PC-3 (cell line): ENCODE results near the gene HEXD. TPM values are rescaled to one million over a fixed set of nuclear protein-coding genes. Genes with fewer than 3 reads are reported as not detected.

Experiments
- ATAC-seq: fragments of 200-7000 bp; cut with Tn5 transposase; 2 replicates; pipeline ENCODE4 v1.9.1; 2020; ENCODE audit warnings: mild to moderate bottlenecking, moderate library complexity
- BruUV-seq: library from RNA; stranded (reverse); fragments of 400-500 nt; replicated peaks from 2 replicates; lab custom pipeline; 2021; lab: Mats Ljungman, UMichigan
- CTCF ChIA-PET: fragments of 300-600 bp; sonication (Branson Sonifier 250); formaldehyde crosslinking; loops from one replicate; lab custom pipeline; 2022; ENCODE audit warnings: antibody characterized with exemption; lab: Charles Lee
- POLR2A ChIA-PET: fragments of 300-600 bp; sonication (Branson Sonifier 250); formaldehyde crosslinking; loops from one replicate; lab custom pipeline; 2022; ENCODE audit warnings: antibody characterized with exemption; ENCODE audit not compliant: unreplicated experiment; lab: Charles Lee
- DNase-seq: peaks from one replicate; pipeline ENCODE4 v3.0.0-alpha.2; 2015
- H2AFZ ChIP-seq: fragments of 300-600 bp; sonication (generic); 2 replicates; pipeline ENCODE4 v1.6.0; 2016; ENCODE audit warnings: antibody characterized with exemption, low read length
- H3F3A ChIP-seq: fragments of 300-600 bp; sonication (generic); one replicate; pipeline ENCODE4 v1.6.0; 2017; ENCODE audit warnings: antibody characterized with exemption, low read length, control low read depth, mild to moderate bottlenecking; ENCODE audit not compliant: unreplicated experiment
- H3K27ac ChIP-seq: fragments of 300-600 bp; sonication (generic); 2 replicates; pipeline ENCODE4 v1.5.1; 2016; ENCODE audit warnings: mild to moderate bottlenecking, low read length
- H3K27me3 ChIP-seq: fragments of 300-600 bp; sonication (generic); 2 replicates; pipeline ENCODE4 v1.6.1; 2016; ENCODE audit warnings: low read length, mixed read lengths
- H3K36me3 ChIP-seq: fragments of 300-600 bp; sonication (generic); 2 replicates; pipeline ENCODE4 v1.6.1; 2016; ENCODE audit warnings: low read depth, mixed run types, low read length, mixed read lengths
- H3K4me1 ChIP-seq: fragments of 300-600 bp; sonication (generic); 2 replicates; pipeline ENCODE4 v1.5.1; 2016; ENCODE audit warnings: low read length; ENCODE audit not compliant: insufficient read depth
- H3K4me2 ChIP-seq: fragments of 300-600 bp; sonication (generic); 2 replicates; pipeline ENCODE4 v1.6.0; 2016; ENCODE audit warnings: low read length
- H3K4me3 ChIP-seq: fragments of 300-600 bp; sonication (generic); 2 replicates; pipeline ENCODE4 v1.5.1; 2016; ENCODE audit warnings: mild to moderate bottlenecking, low read length, mixed read lengths
- H3K79me2 ChIP-seq: fragments of 300-600 bp; sonication (generic); 2 replicates; pipeline ENCODE4 v1.6.1; 2017; ENCODE audit warnings: low read length, mixed read lengths
- H3K9ac ChIP-seq: fragments of 300-600 bp; sonication (generic); 2 replicates; pipeline ENCODE4 v1.6.0; 2016; ENCODE audit warnings: mild to moderate bottlenecking, low read length
- H3K9me2 ChIP-seq: fragments of 300-600 bp; sonication (generic); replicated peaks from 2 replicates; pipeline ENCODE4 v1.6.1; 2016; ENCODE audit warnings: mixed run types, low read length, mixed read lengths
- H3K9me3 ChIP-seq: fragments of 300-600 bp; sonication (generic); 2 replicates; pipeline ENCODE4 v1.6.1; 2016; ENCODE audit warnings: low read length, mixed read lengths
- H4K20me1 ChIP-seq: fragments of 300-600 bp; sonication (generic); 2 replicates; pipeline ENCODE4 v1.6.1; 2016; ENCODE audit warnings: low read length, mixed read lengths
- EZH2 ChIP-seq: fragments of 300-600 bp; sonication (generic); IDR thresholded peaks from one replicate; pipeline ENCODE4 v1.6.1; 2017; ENCODE audit warnings: antibody characterized with exemption, mild to moderate bottlenecking, low read length; ENCODE audit not compliant: unreplicated experiment
- EZH2phosphoT487 ChIP-seq: fragments of 300-600 bp; sonication (generic); IDR thresholded peaks from 2 replicates; pipeline ENCODE4 v1.6.1; 2018; ENCODE audit warnings: mild to moderate bottlenecking, antibody characterized with exemption, low read length, borderline replicate concordance
- intact Hi-C: fragments of 100-400 bp; cut with micrococcal nuclease; formaldehyde crosslinking; loops from 2 replicates; pipeline ENCODE4 v1.9.0; 2023
- total RNA-seq: library from RNA; depleted of rRNA; stranded (reverse); fragments of >200 nt; gene quantifications from 2 replicates; pipeline ENCODE4 v1.2.3, GENCODE V29; 2014
- TF ChIP-seq, protein P1 (sequence below): fragments of 300-600 bp; sonication (generic); conservative IDR thresholded peaks from 2 replicates; pipeline ENCODE4 v1.5.1; 2017; ENCODE audit warnings: antibody characterized with exemption, low read depth, mild to moderate bottlenecking, low read length

The HEXD gene
- total RNA-seq, 1 experiment from 2014 or later: 12.7 TPM

GRCh38 chr17:82424863-82425159 is 6.7 kb downstream of the HEXD start:
- CTCF ChIA-PET: no interaction called here
- Histone ChIP-seq H3K9me2 (no peaks in the 10 kb centered on the region), H2AFZ (no peak overlapping the region), H3K79me2 (no peaks in the 10 kb centered on the region), H3K9me3 (no peaks in the 10 kb centered on the region), H3K27me3 (no peaks in the 10 kb centered on the region), H3K4me1 (no peaks in the 10 kb centered on the region), H3K27ac (no peak overlapping the region), H3K9ac (no peak overlapping the region), H3F3A (no peaks in the 10 kb centered on the region), H3K36me3 (no peaks in the 10 kb centered on the region), H3K4me3 (no peak overlapping the region), H4K20me1 (no peaks in the 10 kb centered on the region), H3K4me2 (no peak overlapping the region)
- no peak for TF ChIP-seq EZH2
- TF ChIP-seq EZH2phosphoT487: no peak
- TF ChIP-seq, protein P1, sequence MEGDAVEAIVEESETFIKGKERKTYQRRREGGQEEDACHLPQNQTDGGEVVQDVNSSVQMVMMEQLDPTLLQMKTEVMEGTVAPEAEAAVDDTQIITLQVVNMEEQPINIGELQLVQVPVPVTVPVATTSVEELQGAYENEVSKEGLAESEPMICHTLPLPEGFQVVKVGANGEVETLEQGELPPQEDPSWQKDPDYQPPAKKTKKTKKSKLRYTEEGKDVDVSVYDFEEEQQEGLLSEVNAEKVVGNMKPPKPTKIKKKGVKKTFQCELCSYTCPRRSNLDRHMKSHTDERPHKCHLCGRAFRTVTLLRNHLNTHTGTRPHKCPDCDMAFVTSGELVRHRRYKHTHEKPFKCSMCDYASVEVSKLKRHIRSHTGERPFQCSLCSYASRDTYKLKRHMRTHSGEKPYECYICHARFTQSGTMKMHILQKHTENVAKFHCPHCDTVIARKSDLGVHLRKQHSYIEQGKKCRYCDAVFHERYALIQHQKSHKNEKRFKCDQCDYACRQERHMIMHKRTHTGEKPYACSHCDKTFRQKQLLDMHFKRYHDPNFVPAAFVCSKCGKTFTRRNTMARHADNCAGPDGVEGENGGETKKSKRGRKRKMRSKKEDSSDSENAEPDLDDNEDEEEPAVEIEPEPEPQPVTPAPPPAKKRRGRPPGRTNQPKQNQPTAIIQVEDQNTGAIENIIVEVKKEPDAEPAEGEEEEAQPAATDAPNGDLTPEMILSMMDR: peak; percentile 7; the same call in 1 of the 2 replicates
- intact Hi-C loops: no loop called here
- no TSS peak for BruUV-seq
- POLR2A ChIA-PET: no interaction called here
- ATAC-seq: no peak
- DNase-seq: no peak

- Histone ChIP-seq H4K20me1 (no peaks in the 10 kb centered on the region), H3K4me3 (no peak overlapping the region), H3K9ac (no peak overlapping the region), H3K79me2 (no peaks in the 10 kb centered on the region), H3K4me1 (no peaks in the 10 kb centered on the region), H2AFZ (no peak overlapping the region), H3F3A (no peaks in the 10 kb centered on the region), H3K9me2 (no peaks in the 10 kb centered on the region), H3K4me2 (no peak overlapping the region), H3K36me3 (no peaks in the 10 kb centered on the region), H3K27me3 (no peaks in the 10 kb centered on the region), H3K9me3 (no peaks in the 10 kb centered on the region), H3K27ac (no peak overlapping the region)
- DNase-seq: no peak
- ChIA-PET POLR2A (no interaction called here), CTCF (no interaction called here)
- BruUV-seq: no TSS peak
- TF ChIP-seq EZH2phosphoT487: no peak
- TF ChIP-seq EZH2: no peak
- TF ChIP-seq, protein P1: no peak
- no peak for ATAC-seq
- intact Hi-C loops: no loop called here
Observed at GRCh38 chr17:82428546-82428945, 10.4 kb downstream of the HEXD start.

- no peaks in the 10 kb centered on the region for H3K79me2 ChIP-seq
- no peaks in the 10 kb centered on the region for H3K9me2 ChIP-seq
- no peak overlapping the region for H2AFZ ChIP-seq
- H3K27ac ChIP-seq: no peak overlapping the region
- ATAC-seq: no peak
- TF ChIP-seq, protein P1: no peak
- TF ChIP-seq EZH2 (no peak), EZH2phosphoT487 (no peak)
- no peaks in the 10 kb centered on the region for H3K36me3 ChIP-seq
- no peak overlapping the region for H3K4me2 ChIP-seq
- H4K20me1 ChIP-seq: no peaks in the 10 kb centered on the region
- no peaks in the 10 kb centered on the region for H3K4me1 ChIP-seq
- intact Hi-C loops: no loop called here
- ChIA-PET POLR2A (no interaction called here), CTCF (no interaction called here)
- no peak overlapping the region for H3K4me3 ChIP-seq
- no peaks in the 10 kb centered on the region for H3F3A ChIP-seq
- H3K27me3 ChIP-seq: no peaks in the 10 kb centered on the region
- no peak overlapping the region for H3K9ac ChIP-seq
- H3K9me3 ChIP-seq: no peaks in the 10 kb centered on the region
- no peak for DNase-seq
- no TSS peak for BruUV-seq
Observed at GRCh38 chr17:82429824-82430223, 11.7 kb downstream of the HEXD start.
